ENCODE results near the gene MIOX.
"Not testable (repeated sequence)": the region's sequence is repeated elsewhere in the genome, so short reads cannot be mapped to it uniquely, and the experiment has no call there.

The MIOX gene

GRCh38 chr22:50516068-50516467 is 29.4 kb downstream of the MIOX start:
- DNase-seq (ENCODE audit: low read depth in 1 of 2, low spot score in 1 of 2): no peak

- DNase-seq (ENCODE audit: low read depth in 1 of 2, low spot score in 1 of 2): no peak
Measured at GRCh38 chr22:50516891-50517290, 30.2 kb downstream of the MIOX start.

GRCh38 chr22:50517495-50518260 is 31.0 kb downstream of the MIOX start:
- DNase-seq (ENCODE audit: low read depth in 1 of 2, low spot score in 1 of 2): no peak

- no peak for DNase-seq (ENCODE audit: low read depth in 1 of 2, low spot score in 1 of 2)
Measured at GRCh38 chr22:50518606-50519005, 31.9 kb downstream of the MIOX start.

- DNase-seq (ENCODE audit: low read depth in 1 of 2, low spot score in 1 of 2): no peak
Measured at GRCh38 chr22:50519151-50519550, 32.5 kb downstream of the MIOX start.

GRCh38 chr22:50520184-50520583 is 33.5 kb downstream of the MIOX start:
- DNase-seq (ENCODE audit: low read depth in 1 of 2, low spot score in 1 of 2): not testable (repeated sequence)

- DNase-seq (ENCODE audit: low read depth in 1 of 2, low spot score in 1 of 2): no peak
Measured at GRCh38 chr22:50520826-50521453, 34.3 kb downstream of the MIOX start.

GRCh38 chr22:50521710-50522109 is 35.1 kb downstream of the MIOX start:
- DNase-seq (ENCODE audit: low read depth in 1 of 2, low spot score in 1 of 2): no peak

- DNase-seq (ENCODE audit: low read depth in 1 of 2, low spot score in 1 of 2): no peak
Measured at GRCh38 chr22:50522208-50522805, 35.6 kb downstream of the MIOX start.

- DNase-seq (ENCODE audit: low read depth in 1 of 2, low spot score in 1 of 2): no peak
Measured at GRCh38 chr22:50522806-50523438, 36.3 kb downstream of the MIOX start.

GRCh38 chr22:50523458-50523805 is 36.8 kb downstream of the MIOX start:
- no peak for DNase-seq (ENCODE audit: low read depth in 1 of 2, low spot score in 1 of 2)

GRCh38 chr22:50523806-50524675 is 37.4 kb downstream of the MIOX start:
- DNase-seq (ENCODE audit: low read depth in 1 of 2, low spot score in 1 of 2): no peak

GRCh38 chr22:50524676-50525103 is 38.0 kb downstream of the MIOX start:
- DNase-seq (ENCODE audit: low read depth in 1 of 2, low spot score in 1 of 2): no peak

GRCh38 chr22:50525104-50525857 is 38.6 kb downstream of the MIOX start, which contains the start of gene SCO2:
Gene SCO2 (minus strand): TSS chr22:50525598. CDS start chr22:50524411, 1,187 bp downstream.
- DNase-seq (ENCODE audit: low read depth in 1 of 2, low spot score in 1 of 2): peak; percentile 97 to 98

- DNase-seq (ENCODE audit: low read depth in 1 of 2, low spot score in 1 of 2): no peak
Measured at GRCh38 chr22:50525858-50526107, 39.1 kb downstream of the MIOX start.

GRCh38 chr22:50526108-50526833 is 39.6 kb downstream of the MIOX start:
- peak; percentile 65 to 78 for DNase-seq (ENCODE audit: low read depth in 1 of 2, low spot score in 1 of 2)

- no peak for DNase-seq (ENCODE audit: low read depth in 1 of 2, low spot score in 1 of 2)
Measured at GRCh38 chr22:50526834-50527801, 40.5 kb downstream of the MIOX start.

- no peak for DNase-seq (ENCODE audit: low read depth in 1 of 2, low spot score in 1 of 2)
Measured at GRCh38 chr22:50527921-50528681, 41.4 kb downstream of the MIOX start.
